Memory B cell (primary cell): Measurements from ENCODE around the gene LNPEP.
"Not testable (repeated sequence)": the region's sequence is repeated elsewhere in the genome, so short reads cannot be mapped to it uniquely, and the experiment has no call there.

Experiments
- ATAC-seq: fragments of 150-1000 bp; cut with Tn5 transposase; 2 replicates; pipeline ENCODE4 v1.10.0; 2021; ENCODE audit warnings: low read depth, mild to moderate bottlenecking, moderate library complexity
- DNase-seq, 2 donors: peaks; one replicate each; pipeline ENCODE4 v3.0.0; 2022; ENCODE audit warnings: low spot score in 2 of 2
- H3K27ac Mint-ChIP-seq: one replicate; pipeline ENCODE4 v1.8.0; 2022; ENCODE audit warnings: mild to moderate bottlenecking, moderate library complexity, mixed read lengths
- H3K27me3 Mint-ChIP-seq: one replicate; pipeline ENCODE4 v1.8.0; 2022; ENCODE audit warnings: mixed read lengths
- H3K36me3 Mint-ChIP-seq: one replicate; pipeline ENCODE4 v1.8.0; 2022; ENCODE audit warnings: mild to moderate bottlenecking, mixed read lengths
- H3K4me1 Mint-ChIP-seq: one replicate; pipeline ENCODE4 v1.8.0; 2022; ENCODE audit warnings: mixed read lengths
- H3K4me3 Mint-ChIP-seq: one replicate; pipeline ENCODE4 v1.8.0; 2022; ENCODE audit warnings: mild to moderate bottlenecking, moderate library complexity, mixed read lengths
- H3K9me3 Mint-ChIP-seq: one replicate; pipeline ENCODE4 v1.8.0; 2022; ENCODE audit warnings: mixed read lengths

The LNPEP gene

DNA sequence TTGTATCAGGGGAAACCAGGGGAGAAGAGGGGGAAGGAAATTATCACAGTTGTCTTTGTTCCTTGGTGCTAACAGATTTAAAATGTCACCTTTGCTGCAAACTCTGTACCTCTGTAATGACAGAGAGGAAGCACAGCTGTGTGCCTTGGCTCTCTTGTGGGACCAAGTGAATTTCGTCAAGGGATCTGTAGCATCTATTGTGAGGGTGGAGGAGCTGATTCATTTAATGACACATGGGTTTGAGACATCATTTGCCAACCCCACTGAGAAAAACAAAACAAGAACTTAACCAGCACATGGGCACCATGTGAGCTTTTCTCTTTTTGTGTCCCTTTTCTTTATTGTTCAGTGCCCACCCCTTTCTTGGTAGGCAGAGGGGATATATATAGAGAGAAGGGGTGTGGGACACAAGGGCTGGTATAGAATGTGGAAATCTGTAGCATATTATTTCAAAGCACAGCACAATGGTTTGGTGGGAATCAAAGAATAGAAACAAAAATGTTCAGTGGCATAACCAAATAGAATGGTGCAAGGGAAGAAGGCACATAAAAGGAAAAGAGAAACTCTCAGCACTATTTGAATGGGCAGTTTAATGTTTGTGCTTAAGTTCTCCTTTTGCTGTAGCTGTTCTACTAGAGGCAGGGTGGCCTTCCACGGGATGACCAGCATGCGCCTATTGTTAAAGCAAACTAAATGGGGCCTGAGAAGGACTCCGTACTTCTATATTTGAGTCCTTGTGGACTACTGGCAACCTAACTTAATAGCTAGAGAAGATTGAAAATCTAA is 143.3 kb downstream of the LNPEP start:
- Mint-ChIP-seq H3K4me3 (no peak overlapping the region), H3K27ac (peak overlapping the region; percentile 64)

GRCh38 chr5:97084782-97085458 is 149.0 kb downstream of the LNPEP start:
- H3K36me3 Mint-ChIP-seq, H3K9me3 Mint-ChIP-seq, H3K27me3 Mint-ChIP-seq, DNase-seq, H3K27ac Mint-ChIP-seq, ATAC-seq, H3K4me3 Mint-ChIP-seq: not testable (repeated sequence)
- H3K4me1 Mint-ChIP-seq = peaks cover 11% of the 10 kb centered on the region

More for the DNA sequence above, 143.3 kb downstream of the LNPEP start:
- no peak for ATAC-seq
- DNase-seq = no peak
- H3K9me3 Mint-ChIP-seq = no peaks in the 10 kb centered on the region
- H3K4me1 Mint-ChIP-seq = peaks cover 21% of the 10 kb centered on the region
- H3K27me3 Mint-ChIP-seq = no peaks in the 10 kb centered on the region
- H3K36me3 Mint-ChIP-seq = peaks cover 1% of the 10 kb centered on the region

DNA sequence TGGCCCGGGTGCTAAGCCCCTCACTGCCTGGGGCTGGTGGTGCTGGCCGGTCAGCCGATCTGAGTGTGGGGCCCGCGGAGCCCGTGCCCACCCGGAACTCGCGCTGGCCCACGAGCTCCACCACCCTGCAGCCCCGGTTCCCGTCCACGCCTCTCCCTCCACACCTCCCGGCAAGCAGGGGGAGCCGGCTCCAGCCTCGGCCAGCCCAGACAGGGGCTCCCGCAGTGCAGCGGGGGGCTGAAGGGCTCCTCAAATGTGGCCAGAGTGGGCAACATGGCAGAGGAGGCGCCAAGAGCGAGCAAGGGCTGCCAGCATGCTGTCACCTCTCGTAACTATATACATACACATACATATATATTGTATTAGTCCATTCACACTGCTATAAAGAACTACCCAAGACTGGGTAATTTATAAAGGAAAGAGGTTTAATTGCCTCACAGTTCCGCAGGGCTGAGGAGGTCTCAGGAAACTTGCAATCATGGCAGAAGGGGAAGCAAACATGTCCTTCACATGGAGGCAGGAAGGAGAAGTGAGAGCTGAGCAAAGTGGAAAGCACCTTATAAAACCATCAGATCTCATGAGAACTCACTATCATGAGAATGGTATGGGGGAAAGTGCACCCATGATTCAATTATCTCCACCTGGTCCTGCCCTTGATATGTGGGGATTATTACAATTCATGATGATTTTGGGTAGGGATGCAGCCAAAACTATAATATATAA is 149.7 kb downstream of the LNPEP start:
- Mint-ChIP-seq H3K27me3 (no peaks in the 10 kb centered on the region), H3K27ac (no peak overlapping the region), H3K36me3 (peaks cover 2% of the 10 kb centered on the region), H3K4me3 (no peak overlapping the region), H3K9me3 (no peaks in the 10 kb centered on the region), H3K4me1 (peaks cover 11% of the 10 kb centered on the region)
- peak; percentile 97 for ATAC-seq
- peak in 1 of 2 donors; percentile 9 for DNase-seq
